Type B pancreatic cell (in vitro differentiated cells): ENCODE data around the gene FASTKD1. TPM values are rescaled to one million over a fixed set of nuclear protein-coding genes. Genes with fewer than 3 reads are reported as not detected.
A peak's percentile ranks its signal among the peaks of the same experiment; 100 is the strongest.
"Not testable (repeated sequence)": the region's sequence is repeated elsewhere in the genome, so short reads cannot be mapped to it uniquely, and the experiment has no call there.

Experiments used
- DNase-seq: peaks from one replicate; pipeline ENCODE4 v3.0.0; 2021; ENCODE audit warnings: mixed read lengths; ENCODE audit not compliant: unreplicated experiment; ENCODE audit errors: extremely low spot score
- H3K27ac Mint-ChIP-seq: 2 replicates; pipeline ENCODE4 v1.8.0; 2021; ENCODE audit warnings: mild to moderate bottlenecking, mixed read lengths
- H3K27me3 Mint-ChIP-seq: 2 replicates; pipeline ENCODE4 v1.8.0; 2021; ENCODE audit warnings: mixed read lengths
- H3K36me3 Mint-ChIP-seq: 2 replicates; pipeline ENCODE4 v1.8.0; 2021; ENCODE audit warnings: mixed read lengths
- H3K4me1 Mint-ChIP-seq: one replicate; pipeline ENCODE4 v1.8.0; 2021; ENCODE audit warnings: mixed read lengths; ENCODE audit not compliant: unreplicated experiment
- H3K4me3 Mint-ChIP-seq: 2 replicates; pipeline ENCODE4 v1.8.0; 2021; ENCODE audit warnings: mild to moderate bottlenecking, mixed read lengths
- H3K9me3 Mint-ChIP-seq: 2 replicates; pipeline ENCODE4 v1.8.0; 2021; ENCODE audit warnings: mixed read lengths
- long read RNA-seq: library from polyadenylated mRNA; unstranded; transcript quantifications from one replicate; pipeline ENCODE4 v2.0.0, GENCODE V29; 2020
- total RNA-seq: library from RNA; stranded (reverse); gene quantifications from 2 replicates; pipeline ENCODE4 v1.2.1, GENCODE V29; 2021; ENCODE audit warnings: low replicate concordance
- TF ChIP-seq, protein P1 (sequence below): fragments of 200-600 bp; sonication (generic); conservative IDR thresholded peaks from 2 replicates; pipeline ENCODE4 v1.5.0; 2021; ENCODE audit warnings: antibody characterized with exemption, mild to moderate bottlenecking

Gene FASTKD1, protein sequence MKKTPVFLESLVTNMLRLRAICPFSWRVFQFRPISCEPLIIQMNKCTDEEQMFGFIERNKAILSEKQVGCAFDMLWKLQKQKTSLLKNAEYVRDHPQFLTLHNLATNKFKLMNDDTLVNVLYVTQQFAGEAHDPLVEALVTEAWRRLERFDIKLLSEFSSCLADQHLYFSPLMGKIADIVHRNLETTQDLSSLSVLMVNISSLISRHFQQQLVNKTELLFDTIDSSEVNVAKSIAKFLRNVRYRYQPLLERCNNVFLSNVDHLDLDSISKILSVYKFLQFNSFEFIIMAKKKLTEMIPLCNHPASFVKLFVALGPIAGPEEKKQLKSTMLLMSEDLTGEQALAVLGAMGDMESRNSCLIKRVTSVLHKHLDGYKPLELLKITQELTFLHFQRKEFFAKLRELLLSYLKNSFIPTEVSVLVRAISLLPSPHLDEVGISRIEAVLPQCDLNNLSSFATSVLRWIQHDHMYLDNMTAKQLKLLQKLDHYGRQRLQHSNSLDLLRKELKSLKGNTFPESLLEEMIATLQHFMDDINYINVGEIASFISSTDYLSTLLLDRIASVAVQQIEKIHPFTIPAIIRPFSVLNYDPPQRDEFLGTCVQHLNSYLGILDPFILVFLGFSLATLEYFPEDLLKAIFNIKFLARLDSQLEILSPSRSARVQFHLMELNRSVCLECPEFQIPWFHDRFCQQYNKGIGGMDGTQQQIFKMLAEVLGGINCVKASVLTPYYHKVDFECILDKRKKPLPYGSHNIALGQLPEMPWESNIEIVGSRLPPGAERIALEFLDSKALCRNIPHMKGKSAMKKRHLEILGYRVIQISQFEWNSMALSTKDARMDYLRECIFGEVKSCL
- total RNA-seq: 35.8 and 38.8 TPM in 2 replicates
- long read RNA-seq, transcript FASTKD1-204 (15 exons, 2,967 nt): major isoform, 37 of 107 reads
- long read RNA-seq, partial matches to known transcripts: 26 of 107 reads
- long read RNA-seq, other reads (novel, unspliced or antisense): 37 of 107 reads

DNA sequence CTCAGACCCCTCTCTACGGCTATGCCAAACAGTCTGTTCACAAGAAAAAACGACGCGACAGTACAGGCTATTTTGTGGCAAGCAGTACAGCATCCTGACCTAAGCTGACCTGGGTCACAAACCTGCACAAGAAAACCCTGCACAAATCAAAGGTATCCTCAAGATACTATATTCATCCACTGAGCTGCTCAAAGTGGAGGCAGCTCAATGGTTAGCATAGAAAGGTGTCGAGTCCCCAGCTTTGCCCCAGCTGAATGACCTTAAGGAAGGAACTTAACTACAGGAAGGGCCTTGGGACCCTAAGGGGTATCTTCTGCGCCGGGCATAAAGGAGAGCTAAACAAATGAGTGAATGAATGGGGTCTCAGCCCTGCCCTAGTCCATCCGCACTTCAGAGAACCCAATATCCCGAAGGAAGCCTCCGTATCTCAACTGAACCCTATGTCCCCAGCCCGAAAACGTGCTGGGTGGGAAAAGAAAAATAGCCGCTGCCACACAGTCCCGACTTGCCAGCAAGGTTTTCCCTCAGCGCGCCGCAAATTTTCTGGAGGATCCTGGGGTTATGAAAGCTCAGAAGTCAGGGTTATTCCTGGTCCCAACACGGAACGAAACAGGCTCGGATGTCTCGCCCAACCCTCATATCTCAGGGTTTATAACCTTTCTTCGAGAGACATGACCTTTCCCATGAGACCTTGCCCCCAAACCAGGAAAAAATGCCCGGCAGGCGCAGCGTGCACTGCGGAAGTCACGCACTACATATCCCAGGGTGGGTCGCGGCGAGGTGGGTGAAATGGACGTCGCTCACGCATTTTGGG, at the start of gene FASTKD1:
Gene FASTKD1, minus strand, starts transcription at position 706 of the 814 bp plus-strand sequence. CDS start 1,836 bp downstream, outside the sequence.
- H3K27ac Mint-ChIP-seq: peak within 1 kb of the TSS; percentile 94
- peaks cover 3% of the 10 kb centered on the region for H3K27me3 Mint-ChIP-seq
- DNase-seq: peak; percentile 88
- peak within 1 kb of the TSS; percentile 98 for H3K4me3 Mint-ChIP-seq
- H3K9me3 Mint-ChIP-seq: no peaks in the 10 kb centered on the region
- no peaks in the 10 kb centered on the region for H3K36me3 Mint-ChIP-seq
- peaks cover 19% of the 10 kb centered on the region for H3K4me1 Mint-ChIP-seq
- TF ChIP-seq, protein P1, sequence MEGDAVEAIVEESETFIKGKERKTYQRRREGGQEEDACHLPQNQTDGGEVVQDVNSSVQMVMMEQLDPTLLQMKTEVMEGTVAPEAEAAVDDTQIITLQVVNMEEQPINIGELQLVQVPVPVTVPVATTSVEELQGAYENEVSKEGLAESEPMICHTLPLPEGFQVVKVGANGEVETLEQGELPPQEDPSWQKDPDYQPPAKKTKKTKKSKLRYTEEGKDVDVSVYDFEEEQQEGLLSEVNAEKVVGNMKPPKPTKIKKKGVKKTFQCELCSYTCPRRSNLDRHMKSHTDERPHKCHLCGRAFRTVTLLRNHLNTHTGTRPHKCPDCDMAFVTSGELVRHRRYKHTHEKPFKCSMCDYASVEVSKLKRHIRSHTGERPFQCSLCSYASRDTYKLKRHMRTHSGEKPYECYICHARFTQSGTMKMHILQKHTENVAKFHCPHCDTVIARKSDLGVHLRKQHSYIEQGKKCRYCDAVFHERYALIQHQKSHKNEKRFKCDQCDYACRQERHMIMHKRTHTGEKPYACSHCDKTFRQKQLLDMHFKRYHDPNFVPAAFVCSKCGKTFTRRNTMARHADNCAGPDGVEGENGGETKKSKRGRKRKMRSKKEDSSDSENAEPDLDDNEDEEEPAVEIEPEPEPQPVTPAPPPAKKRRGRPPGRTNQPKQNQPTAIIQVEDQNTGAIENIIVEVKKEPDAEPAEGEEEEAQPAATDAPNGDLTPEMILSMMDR: no peak

DNA sequence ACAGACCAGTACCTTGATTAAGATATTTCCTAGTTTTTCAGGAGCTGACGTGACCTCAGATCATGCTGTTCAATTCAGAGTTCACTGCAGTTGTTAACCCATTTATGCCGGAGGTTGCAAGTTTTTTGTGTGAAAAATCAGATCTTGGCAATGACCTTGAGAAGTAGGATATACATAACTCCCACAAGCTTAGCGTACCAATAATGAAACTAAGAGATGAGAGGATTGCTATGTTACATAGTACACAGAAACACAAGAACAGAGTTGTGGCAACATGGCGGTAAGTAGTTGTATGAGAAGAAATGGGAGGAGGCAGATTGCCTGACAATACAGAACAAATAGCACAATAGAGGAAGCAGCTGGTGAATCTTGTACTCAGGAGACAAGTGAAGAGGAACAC, 49.6 kb upstream of the FASTKD1 start:
- TF ChIP-seq, protein P1: no peak
- no peak for DNase-seq
- Mint-ChIP-seq H3K36me3 (peaks cover 38% of the 10 kb centered on the region), H3K9me3 (no peaks in the 10 kb centered on the region), H3K27ac (no peak overlapping the region), H3K27me3 (no peaks in the 10 kb centered on the region), H3K4me3 (no peak overlapping the region), H3K4me1 (no peaks in the 10 kb centered on the region)

DNA sequence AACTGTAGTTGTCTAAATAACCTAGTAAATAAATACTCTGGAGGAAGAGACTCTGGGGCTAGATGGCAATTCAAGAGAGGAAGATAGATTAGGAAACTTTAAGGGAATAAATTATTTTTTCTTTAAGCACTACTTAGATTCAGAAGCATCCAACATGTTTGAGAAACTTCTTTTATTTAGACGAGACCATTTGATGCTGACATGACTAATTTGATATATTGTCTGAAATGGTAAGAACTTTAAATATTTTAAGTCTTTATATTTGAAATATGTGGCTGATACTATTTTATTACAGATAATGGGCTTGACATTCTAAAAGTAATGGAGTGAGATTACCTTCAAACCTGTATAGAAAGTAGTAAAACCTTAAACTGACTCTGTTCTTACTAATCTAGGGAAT, 46.8 kb upstream of the FASTKD1 start:
- H3K4me1 Mint-ChIP-seq: no peaks in the 10 kb centered on the region
- peaks cover 61% of the 10 kb centered on the region for H3K36me3 Mint-ChIP-seq
- no peaks in the 10 kb centered on the region for H3K27me3 Mint-ChIP-seq
- H3K27ac Mint-ChIP-seq: no peak overlapping the region
- H3K9me3 Mint-ChIP-seq: peaks cover 6% of the 10 kb centered on the region
- no peak overlapping the region for H3K4me3 Mint-ChIP-seq
- no peak for DNase-seq
- TF ChIP-seq, protein P1: no peak

DNA sequence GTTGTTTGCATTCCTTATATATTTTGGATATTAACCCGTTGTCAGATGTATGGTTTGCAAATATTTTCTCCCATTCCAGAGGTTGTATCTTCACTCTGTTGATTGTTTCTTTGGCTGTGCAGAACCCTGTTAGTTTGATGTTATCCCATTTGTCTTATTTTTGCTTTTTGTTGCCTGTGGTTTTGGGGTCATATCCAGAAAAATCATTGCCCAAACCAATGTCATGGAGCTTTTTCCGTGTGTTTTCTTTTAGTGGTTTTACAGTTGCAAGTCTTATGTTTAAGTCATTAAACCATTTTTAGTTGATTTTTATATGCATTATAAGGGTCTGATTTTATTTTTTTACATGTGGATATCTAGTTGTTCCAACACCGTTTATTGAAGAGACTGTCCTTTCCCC, 46.3 kb upstream of the FASTKD1 start:
- H3K27me3 Mint-ChIP-seq: no peaks in the 10 kb centered on the region
- TF ChIP-seq, protein P1: no peak
- H3K4me3 Mint-ChIP-seq: no peak overlapping the region
- H3K36me3 Mint-ChIP-seq: peaks cover 66% of the 10 kb centered on the region
- H3K27ac Mint-ChIP-seq: no peak overlapping the region
- no peak for DNase-seq
- no peaks in the 10 kb centered on the region for H3K4me1 Mint-ChIP-seq
- peaks cover 9% of the 10 kb centered on the region for H3K9me3 Mint-ChIP-seq

DNA sequence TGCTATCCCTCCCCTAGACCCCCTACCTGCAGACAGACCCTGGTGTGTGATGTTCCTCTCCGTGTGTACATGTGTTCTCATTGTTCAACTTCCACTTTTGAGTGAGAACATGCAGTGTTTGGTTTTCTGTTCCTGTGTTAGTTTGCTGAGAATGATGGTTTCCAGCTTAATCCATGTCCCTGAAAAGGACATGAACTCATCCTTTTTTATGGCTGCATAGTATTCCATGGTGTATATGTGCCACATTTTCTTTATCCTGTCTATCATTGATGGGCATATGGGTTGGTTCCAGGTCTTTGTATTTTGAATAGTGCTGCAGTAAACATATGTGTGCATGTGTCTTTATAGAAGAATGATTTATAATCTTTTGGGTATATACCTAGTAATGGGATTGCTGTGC, 42.3 kb upstream of the FASTKD1 start:
- not testable (repeated sequence) for H3K27ac Mint-ChIP-seq, H3K4me3 Mint-ChIP-seq, H3K4me1 Mint-ChIP-seq, H3K9me3 Mint-ChIP-seq, DNase-seq, H3K27me3 Mint-ChIP-seq
- peaks cover 66% of the 10 kb centered on the region for H3K36me3 Mint-ChIP-seq
